ENCODE data around the gene UNC5B. TPM values are rescaled to one million over a fixed set of nuclear protein-coding genes. Genes with fewer than 3 reads are reported as not detected.

Gene UNC5B
- total RNA-seq, 4 donors from 2014 or later: 4.2 to 17.6 (median 8.0) TPM

DNA sequence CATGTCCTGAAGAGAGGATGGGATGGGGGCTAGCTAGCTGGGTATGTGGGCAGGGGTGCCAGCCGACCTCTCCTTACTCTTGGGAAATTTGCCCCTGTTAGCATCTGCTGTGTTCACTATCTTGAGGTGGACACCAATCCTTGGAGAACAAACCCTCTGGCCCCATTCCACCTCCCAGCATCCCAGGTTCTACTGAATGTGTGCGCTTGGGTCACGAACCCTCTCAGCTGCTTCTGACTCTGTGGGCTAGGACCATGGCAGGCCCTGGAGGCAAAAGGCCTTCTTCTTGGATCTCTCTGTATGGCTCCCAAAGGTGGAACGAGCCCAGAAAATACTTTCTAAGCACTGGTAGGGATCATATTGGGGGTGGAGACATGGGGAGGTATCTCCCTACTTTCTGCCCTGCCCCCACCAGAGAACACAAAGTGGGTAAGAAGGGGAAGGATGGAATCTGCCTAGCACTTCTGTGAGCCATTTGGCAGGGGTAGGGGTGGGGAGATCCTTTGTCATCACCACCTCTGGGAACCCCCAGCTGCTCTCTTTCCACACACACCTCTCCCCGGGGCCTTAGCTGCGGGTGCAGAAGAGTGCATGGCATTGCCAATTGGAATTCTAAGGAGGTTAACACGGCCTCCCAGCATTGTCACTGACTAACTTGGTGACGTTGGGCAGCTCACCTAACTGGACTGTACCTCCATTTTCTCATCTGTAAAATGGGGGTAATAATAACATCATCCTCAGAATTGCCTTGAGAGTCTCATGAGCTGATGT, 7.7 kb downstream of the UNC5B start:
- intact Hi-C loops (cut with DNase I; ENCODE audit: low total_unique reads): no loop called here
- peak in 1 of 2 donors; percentile 77 for DNase-seq (ENCODE audit: low spot score in 2 of 2)
- no peak overlapping the region for H3K4me3 ChIP-seq (ENCODE audit: low read depth, poor library complexity, severe bottlenecking)
- WGBS, 2 donors: 86 to 97% methylated on average over 8 of the region's 8 CpGs
- TF ChIP-seq CTCF (IDR thresholded peaks at IDR 0.05): no peak
- TF ChIP-seq POLR2A (IDR thresholded peaks at IDR 0.05): no peak

DNA sequence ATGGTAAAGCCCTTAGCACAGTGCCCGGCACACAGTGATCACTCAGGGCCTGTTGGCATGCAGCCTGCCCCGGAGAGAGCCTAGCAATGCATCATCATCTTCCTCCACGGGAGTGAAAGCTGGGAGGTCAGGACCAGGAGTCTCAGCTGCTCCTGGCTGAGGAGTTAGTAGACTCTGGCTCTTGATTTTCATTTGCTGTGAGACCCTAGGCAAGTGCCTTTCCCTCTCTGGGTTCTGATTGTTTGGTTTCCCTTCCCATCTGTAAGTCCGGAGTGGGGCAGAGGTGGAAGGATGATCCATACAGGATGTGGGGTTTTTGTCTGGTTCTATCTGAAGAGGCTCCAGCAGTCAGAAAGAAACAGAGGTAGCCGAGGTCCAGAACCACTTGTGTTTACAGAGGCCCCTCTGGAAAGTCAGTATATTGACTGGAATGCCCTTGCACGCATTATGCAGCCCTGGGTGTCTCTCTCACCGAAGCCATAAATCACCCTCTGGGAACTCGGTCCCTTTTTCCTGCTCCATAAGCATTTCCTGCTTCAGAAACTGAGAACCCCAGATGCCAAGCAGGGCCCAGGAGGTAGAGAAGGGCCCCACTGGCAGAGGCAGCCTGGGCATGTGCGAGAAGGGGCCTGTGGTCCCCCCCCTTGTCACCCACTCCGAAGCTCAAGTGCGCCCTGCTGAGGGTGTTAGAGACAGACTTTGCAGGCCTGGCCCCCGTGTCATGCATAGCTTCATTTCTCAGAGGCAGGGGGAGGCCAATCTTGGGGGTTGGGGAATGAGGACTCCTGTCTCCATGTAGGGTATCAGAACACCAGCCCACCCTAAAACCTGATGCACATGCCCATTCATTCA, 8.5 kb downstream of the UNC5B start:
- intact Hi-C loops (cut with DNase I; ENCODE audit: low total_unique reads): no loop called here
- DNase-seq (ENCODE audit: low spot score in 2 of 2): peak in 1 of 2 donors; percentile 62
- no peak overlapping the region for H3K4me3 ChIP-seq (ENCODE audit: low read depth, poor library complexity, severe bottlenecking)
- 88 to 92% methylated on average over 8 to 12 of the region's 12 CpGs for WGBS, 2 donors
- no peak for TF ChIP-seq POLR2A (IDR thresholded peaks at IDR 0.05)
- TF ChIP-seq CTCF (IDR thresholded peaks at IDR 0.05): no peak

DNA sequence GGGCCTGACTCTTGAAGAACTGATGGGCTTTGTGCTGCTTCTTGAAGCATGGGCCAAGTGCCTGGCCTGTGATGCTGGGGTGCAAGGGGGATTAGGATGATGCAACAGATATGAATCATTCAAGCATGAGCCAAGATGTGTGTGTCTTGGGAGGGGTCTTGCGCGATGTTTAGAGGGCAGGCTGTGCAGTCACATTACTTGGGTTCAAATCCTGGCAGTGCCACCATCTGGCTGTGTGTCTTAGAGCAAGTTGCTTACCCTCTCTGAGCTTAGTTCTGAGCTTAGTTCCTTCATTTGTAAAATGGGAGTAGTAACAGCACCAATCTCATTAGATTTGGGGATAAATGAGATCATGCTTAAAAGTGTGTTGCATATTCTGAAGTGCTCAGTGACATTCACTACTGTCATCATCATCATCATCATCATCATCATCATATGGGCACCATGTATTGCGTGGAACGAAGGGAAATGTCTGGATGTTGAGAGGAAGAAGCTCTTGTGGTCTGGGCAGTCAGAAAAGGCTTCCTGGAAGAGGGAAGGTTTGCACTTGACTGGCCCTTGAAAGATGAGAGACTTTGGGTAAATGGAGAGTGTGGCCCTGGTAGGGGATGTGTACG, 9.3 kb downstream of the UNC5B start:
- no peak for TF ChIP-seq POLR2A (IDR thresholded peaks at IDR 0.05)
- no peak for TF ChIP-seq CTCF (IDR thresholded peaks at IDR 0.05)
- intact Hi-C loops (cut with DNase I; ENCODE audit: low total_unique reads): no loop called here
- no peak overlapping the region for H3K4me3 ChIP-seq (ENCODE audit: low read depth, poor library complexity, severe bottlenecking)
- peak in 1 of 2 donors; percentile 32 for DNase-seq (ENCODE audit: low spot score in 2 of 2)
- 86 to 87% methylated on average over 5 of the region's 5 CpGs for WGBS, 2 donors

GRCh38 chr10:71222601-71223346, 10.4 kb downstream of the UNC5B start:
- DNase-seq (ENCODE audit: low spot score in 2 of 2): peak in 1 of 2 donors; percentile 79
- intact Hi-C loops (cut with DNase I; ENCODE audit: low total_unique reads): no loop called here
- WGBS, 2 donors: 82 to 83% methylated on average over 10 to 11 of the region's 11 CpGs
- no peak overlapping the region for H3K4me3 ChIP-seq (ENCODE audit: low read depth, poor library complexity, severe bottlenecking)
- TF ChIP-seq POLR2A (IDR thresholded peaks at IDR 0.05) (no peak), CTCF (IDR thresholded peaks at IDR 0.05) (no peak)

DNA sequence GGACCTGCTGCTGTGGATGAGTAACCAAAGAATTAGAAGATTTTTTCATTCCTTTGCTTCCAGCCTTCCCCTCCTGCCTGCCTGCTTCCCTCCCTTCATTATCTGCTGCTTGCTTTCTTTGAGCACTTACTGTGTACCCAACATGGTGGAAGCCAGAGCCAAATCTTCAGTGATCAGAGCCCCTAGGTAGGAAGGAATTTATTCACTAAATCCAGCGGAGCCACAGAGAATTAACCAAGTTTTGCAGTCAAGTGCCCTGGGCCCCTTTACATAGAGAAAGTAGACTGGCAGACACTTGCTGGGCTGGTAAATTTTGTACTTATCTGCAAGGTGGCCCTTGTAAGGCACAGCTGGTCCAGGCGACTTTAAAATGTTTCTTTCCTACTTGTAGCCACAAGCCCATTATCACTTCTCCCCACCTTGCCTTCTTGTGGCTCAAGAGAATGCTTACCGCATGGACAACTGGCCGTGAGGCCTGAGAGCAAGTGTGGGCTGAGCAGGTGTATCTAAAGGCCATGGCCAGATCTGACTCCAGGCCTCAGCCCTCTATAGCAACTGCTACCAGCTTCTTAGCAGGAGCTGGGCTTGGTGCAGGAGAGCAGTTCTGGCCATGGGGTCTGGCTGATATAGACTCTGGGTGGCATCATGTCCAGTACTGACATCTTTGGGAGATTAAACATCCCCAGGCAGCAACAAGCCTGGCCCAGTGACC, 11.1 kb downstream of the UNC5B start:
- intact Hi-C loops (cut with DNase I; ENCODE audit: low total_unique reads): no loop called here
- TF ChIP-seq CTCF (IDR thresholded peaks at IDR 0.05): no peak
- no peak for TF ChIP-seq POLR2A (IDR thresholded peaks at IDR 0.05)
- 95 to 98% methylated on average over 4 of the region's 4 CpGs for WGBS, 2 donors

More for the DNA sequence above, 11.1 kb downstream of the UNC5B start:
- no peak overlapping the region for H3K4me3 ChIP-seq (ENCODE audit: low read depth, poor library complexity, severe bottlenecking)
- DNase-seq (ENCODE audit: low spot score in 2 of 2): peak in 1 of 2 donors; percentile 48
